B cell (primary cell): Measurements from ENCODE around the gene C3orf18. TPM values are rescaled to one million over a fixed set of nuclear protein-coding genes. Genes with fewer than 3 reads are reported as not detected.
A peak's percentile ranks its signal among the peaks of the same experiment; 100 is the strongest.

ENCODE experiments used
- ATAC-seq: fragments of 200-7000 bp; cut with Tn5 transposase; one replicate; pipeline ENCODE4 v1.10.0; 2021; ENCODE audit warnings: low read depth, mild to moderate bottlenecking, moderate number of reproducible peaks, moderate library complexity
- CTCF ChIA-PET: fragments of 350-600 bp; sonication (Branson Sonifier 250); formaldehyde crosslinking; loops from one replicate; lab custom pipeline; 2021; ENCODE audit warnings: antibody characterized with exemption, inconsistent platforms; lab: Charles Lee
- POLR2A ChIA-PET: fragments of 350-600 bp; sonication (Branson Sonifier 250); formaldehyde crosslinking; loops from one replicate; lab custom pipeline; 2021; ENCODE audit warnings: antibody characterized with exemption; lab: Charles Lee
- DNase-seq: peaks from one replicate; pipeline ENCODE4 v3.0.0; 2013
- H2AFZ ChIP-seq: 2 replicates; pipeline ENCODE4 v1.6.1; 2012; ENCODE audit warnings: mild to moderate bottlenecking, low read depth, low read length; ENCODE audit not compliant: insufficient read depth, poor library complexity, severe bottlenecking
- H3K27ac ChIP-seq, 2 donors: 1 replicate in 1 of 2; 2 replicates in 1 of 2; pipeline ENCODE4 v1.5.1; 2012 to 2013; ENCODE audit warnings: low read length in 2 of 2, mild to moderate bottlenecking in 2 of 2, moderate library complexity in 1 of 2
- H3K27me3 ChIP-seq, 4 experiments: fragments of 200-600 bp in 1 of 4; sonication (generic) in 1 of 4; replicated peaks in 1 of 4; 1 replicate in 2 of 4; 2 replicates in 2 of 4; pipeline versions ENCODE4 v1.6.1 to v1.7.0; 2013 to 2016; ENCODE audit warnings: low read length in 3 of 4, mild to moderate bottlenecking in 2 of 4, mixed read lengths in 1 of 4, moderate library complexity in 1 of 4; ENCODE audit not compliant: insufficient read depth in 4 of 4, control insufficient read depth in 3 of 4; ENCODE audit errors: control extremely low read depth in 1 of 4
- H3K36me3 ChIP-seq, 2 experiments: replicated peaks in 1 of 2; 1 replicate in 1 of 2; 2 replicates in 1 of 2; pipeline versions ENCODE4 v1.6.1 to v1.7.1; 2013; ENCODE audit warnings: low read length in 1 of 2; ENCODE audit not compliant: insufficient read depth in 2 of 2, control insufficient read depth in 1 of 2; ENCODE audit errors: control extremely low read depth in 1 of 2, extremely low read depth in 1 of 2
- H3K4me1 ChIP-seq, 2 donors: fragments of 200-600 bp in 1 of 2; sonication (generic) in 1 of 2; 1 replicate in 1 of 2; 2 replicates in 1 of 2; pipeline versions ENCODE4 v1.5.1 to v1.6.1; 2013 to 2017; ENCODE audit warnings: low read length in 2 of 2; ENCODE audit not compliant: control insufficient read depth in 2 of 2, insufficient read depth in 2 of 2
- H3K4me2 ChIP-seq: replicated peaks from 2 replicates; pipeline ENCODE3; 2012; ENCODE audit warnings: mild to moderate bottlenecking, low read depth, low read length; ENCODE audit not compliant: poor library complexity, severe bottlenecking
- H3K4me3 ChIP-seq, 5 experiments: fragments of 200-600 bp in 1 of 5; sonication (generic) in 1 of 5; 1 replicate in 3 of 5; 2 replicates in 2 of 5; pipeline versions ENCODE4 v1.5.1 to v1.7.0; 2011 to 2016; ENCODE audit warnings: low read length in 4 of 5, mild to moderate bottlenecking in 4 of 5, low read depth in 2 of 5, control low read depth in 1 of 5, moderate library complexity in 1 of 5; ENCODE audit not compliant: insufficient read depth in 1 of 5; ENCODE audit errors: control extremely low read depth in 1 of 5, extremely low read depth in 1 of 5
- H3K79me2 ChIP-seq: fragments of 200-600 bp; sonication (generic); one replicate; pipeline ENCODE4 v1.6.0; 2016; ENCODE audit warnings: low read length; ENCODE audit not compliant: control insufficient read depth, insufficient read depth
- H3K9ac ChIP-seq: fragments of 200-600 bp; sonication (generic); 2 replicates; pipeline ENCODE4 v1.6.1; 2017; ENCODE audit warnings: mild to moderate bottlenecking, low read length, moderate library complexity
- H3K9me3 ChIP-seq, 3 donors: one replicate each; pipeline versions ENCODE4 v1.6.1 to v1.7.1; 2013; ENCODE audit warnings: low read length in 2 of 3; ENCODE audit not compliant: control insufficient read depth in 2 of 3, insufficient read depth in 1 of 3; ENCODE audit errors: control extremely low read depth in 1 of 3
- H4K20me1 ChIP-seq: 2 replicates; pipeline ENCODE4 v1.6.0; 2012; ENCODE audit warnings: mild to moderate bottlenecking, low read length; ENCODE audit not compliant: insufficient read depth, control insufficient read depth, poor library complexity, severe bottlenecking
- H3K27ac Mint-ChIP-seq: one replicate; pipeline ENCODE4 v1.8.0; 2021; ENCODE audit warnings: mixed read lengths
- H3K27me3 Mint-ChIP-seq: one replicate; pipeline ENCODE4 v1.8.0; 2021; ENCODE audit warnings: mixed read lengths
- H3K4me1 Mint-ChIP-seq: one replicate; pipeline ENCODE4 v1.8.0; 2021; ENCODE audit warnings: mixed read lengths
- H3K4me3 Mint-ChIP-seq: one replicate; pipeline ENCODE4 v1.8.0; 2021; ENCODE audit warnings: mixed read lengths
- H3K9me3 Mint-ChIP-seq: one replicate; pipeline ENCODE4 v1.8.0; 2022; ENCODE audit warnings: mixed read lengths; ENCODE audit not compliant: insufficient read depth
- EZH2 ChIP-seq: IDR thresholded peaks from 2 replicates; pipeline ENCODE4 v1.6.1; 2012; ENCODE audit warnings: borderline replicate concordance, low read depth, mild to moderate bottlenecking, moderate library complexity, low read length; ENCODE audit not compliant: insufficient read depth, poor library complexity, severe bottlenecking
- WGBS: methylation state at CpG from one replicate; pipeline ENCODE4 v1.1.5; 2013; ENCODE audit warnings: missing lambda C conversion rate; ENCODE audit not compliant: insufficient coverage; 5-methylcytosine and 5-hydroxymethylcytosine counted together
- intact Hi-C: fragments of 100-400 bp; cut with micrococcal nuclease; formaldehyde crosslinking; loops from one replicate; pipeline ENCODE4 v1.10.0; 2022
- polyA plus RNA-seq: library from polyadenylated mRNA; depleted of rRNA; stranded (reverse); fragments of >200 nt; gene quantifications from 2 replicates; pipeline ENCODE4 v1.2.3, GENCODE V29; 2012
- total RNA-seq, 2 donors: library from RNA; stranded (reverse); fragments of 120-200 nt in 1 of 2; gene quantifications; 1 replicate in 1 of 2; 2 replicates in 1 of 2; pipeline versions ENCODE4 v1.2.3 to v1.2.4, GENCODE V29; 2013 to 2022
- TF ChIP-seq, protein P1 (sequence below): fragments of 200-600 bp; IDR thresholded peaks from one replicate; pipeline ENCODE4 v1.8.0; 2022; ENCODE audit warnings: antibody characterized with exemption, mild to moderate bottlenecking

C3orf18 gene
- total and polyA plus RNA-seq, 2 donors (not counting 1 experiment from before 2014, with no cell fraction given), result 14.3 to 15.4 TPM

DNA sequence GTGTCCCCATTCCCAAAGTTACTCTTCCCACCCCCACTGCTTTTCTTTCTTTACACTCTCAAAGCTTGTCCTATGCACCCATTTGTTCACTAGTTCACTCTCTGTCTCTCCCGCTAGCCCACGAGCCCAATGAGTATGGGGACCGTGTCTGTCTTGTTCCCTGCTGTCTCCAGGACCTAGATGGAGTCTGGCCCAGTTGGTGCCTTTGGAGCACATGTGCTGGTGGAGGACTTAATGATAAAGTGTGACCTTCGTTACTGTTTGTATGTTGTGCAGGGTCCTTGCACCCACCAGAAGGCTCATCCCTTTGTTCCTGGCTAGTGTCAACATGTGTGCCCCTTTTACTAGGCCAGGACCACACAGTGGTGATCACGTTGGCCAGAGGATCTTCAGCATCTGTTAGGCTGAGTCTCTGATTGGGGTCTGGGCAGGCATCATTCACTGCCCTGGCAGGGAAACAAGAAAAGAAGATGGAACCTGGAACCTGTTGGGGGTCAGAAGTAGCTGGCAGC lies 36.6 kb upstream of the C3orf18 start:
- DNase-seq (no peak), ATAC-seq (no peak)
- Histone ChIP-seq H3K27me3 (no peaks in the 10 kb centered on the region), H3K9ac (no peak overlapping the region), H3K4me1 (peaks cover 39 to 50% of the 10 kb centered on the region in 2 donors), H4K20me1 (no peaks in the 10 kb centered on the region), H3K4me2 (no peak overlapping the region), H2AFZ (no peak overlapping the region), H3K27ac (peak overlapping the region; percentile 16 to 21), H3K9me3 (no peaks in the 10 kb centered on the region), H3K4me3 (no peak overlapping the region), H3K79me2 (peaks cover 6% of the 10 kb centered on the region), H3K36me3 (peaks cover 0 to 4% of the 10 kb centered on the region in 2 experiments)
- WGBS, result 92% methylated on average over 5 of the region's 5 CpGs
- Mint-ChIP-seq H3K4me1 (peaks cover 42% of the 10 kb centered on the region), H3K27me3 (no peaks in the 10 kb centered on the region), H3K4me3 (no peak overlapping the region), H3K9me3 (no peaks in the 10 kb centered on the region), H3K27ac (peak overlapping the region; percentile 35)
- intact Hi-C loops, result no loop called here
- TF ChIP-seq, protein P1, sequence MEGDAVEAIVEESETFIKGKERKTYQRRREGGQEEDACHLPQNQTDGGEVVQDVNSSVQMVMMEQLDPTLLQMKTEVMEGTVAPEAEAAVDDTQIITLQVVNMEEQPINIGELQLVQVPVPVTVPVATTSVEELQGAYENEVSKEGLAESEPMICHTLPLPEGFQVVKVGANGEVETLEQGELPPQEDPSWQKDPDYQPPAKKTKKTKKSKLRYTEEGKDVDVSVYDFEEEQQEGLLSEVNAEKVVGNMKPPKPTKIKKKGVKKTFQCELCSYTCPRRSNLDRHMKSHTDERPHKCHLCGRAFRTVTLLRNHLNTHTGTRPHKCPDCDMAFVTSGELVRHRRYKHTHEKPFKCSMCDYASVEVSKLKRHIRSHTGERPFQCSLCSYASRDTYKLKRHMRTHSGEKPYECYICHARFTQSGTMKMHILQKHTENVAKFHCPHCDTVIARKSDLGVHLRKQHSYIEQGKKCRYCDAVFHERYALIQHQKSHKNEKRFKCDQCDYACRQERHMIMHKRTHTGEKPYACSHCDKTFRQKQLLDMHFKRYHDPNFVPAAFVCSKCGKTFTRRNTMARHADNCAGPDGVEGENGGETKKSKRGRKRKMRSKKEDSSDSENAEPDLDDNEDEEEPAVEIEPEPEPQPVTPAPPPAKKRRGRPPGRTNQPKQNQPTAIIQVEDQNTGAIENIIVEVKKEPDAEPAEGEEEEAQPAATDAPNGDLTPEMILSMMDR, result no peak
- no peak for TF ChIP-seq EZH2
- ChIA-PET POLR2A (no interaction called here), CTCF (interaction anchor here (0.6 to 17.6 kb wide), 4 partner anchors 13 to 1772 kb away, joined by 3 to 541 read pairs (median 5); partner anchors contain the start of genes C3orf18 and HEMK1)

GRCh38 chr3:50603261-50604109 lies 35.9 kb upstream of the C3orf18 start:
- Histone ChIP-seq H3K4me3 (no peak overlapping the region), H3K79me2 (no peaks in the 10 kb centered on the region), H4K20me1 (no peaks in the 10 kb centered on the region), H3K4me1 (peaks cover 39 to 50% of the 10 kb centered on the region in 2 donors), H3K27me3 (no peaks in the 10 kb centered on the region), H3K9ac (no peak overlapping the region), H3K9me3 (no peaks in the 10 kb centered on the region), H2AFZ (no peak overlapping the region), H3K4me2 (no peak overlapping the region), H3K36me3 (peaks cover 0 to 4% of the 10 kb centered on the region in 2 experiments), H3K27ac (no peak overlapping the region)
- no peak for TF ChIP-seq EZH2
- TF ChIP-seq, protein P1, result no peak
- Mint-ChIP-seq H3K27me3 (no peaks in the 10 kb centered on the region), H3K4me3 (no peak overlapping the region), H3K9me3 (no peaks in the 10 kb centered on the region), H3K4me1 (peaks cover 42% of the 10 kb centered on the region), H3K27ac (no peak overlapping the region)
- 53% methylated on average over 4 of the region's 4 CpGs for WGBS
- DNase-seq (no peak), ATAC-seq (no peak)
- intact Hi-C loops, result no loop called here
- CTCF ChIA-PET, result interaction anchor here (0.6 to 17.6 kb wide), 3 partner anchors 10 to 1771 kb away, joined by 3 to 541 read pairs (median 4); partner anchors contain the start of genes C3orf18 and HEMK1
- POLR2A ChIA-PET, result no interaction called here
